Measurements from ENCODE around the gene SYCP2. TPM values are rescaled to one million over a fixed set of nuclear protein-coding genes. Genes with fewer than 3 reads are reported as not detected.

Gene SYCP2
- total and polyA plus RNA-seq, 2 of the 8 experiments (the other 6 are each of a cell fraction or from before 2014, with no cell fraction given), result 0.02 to 0.50 TPM

DNA sequence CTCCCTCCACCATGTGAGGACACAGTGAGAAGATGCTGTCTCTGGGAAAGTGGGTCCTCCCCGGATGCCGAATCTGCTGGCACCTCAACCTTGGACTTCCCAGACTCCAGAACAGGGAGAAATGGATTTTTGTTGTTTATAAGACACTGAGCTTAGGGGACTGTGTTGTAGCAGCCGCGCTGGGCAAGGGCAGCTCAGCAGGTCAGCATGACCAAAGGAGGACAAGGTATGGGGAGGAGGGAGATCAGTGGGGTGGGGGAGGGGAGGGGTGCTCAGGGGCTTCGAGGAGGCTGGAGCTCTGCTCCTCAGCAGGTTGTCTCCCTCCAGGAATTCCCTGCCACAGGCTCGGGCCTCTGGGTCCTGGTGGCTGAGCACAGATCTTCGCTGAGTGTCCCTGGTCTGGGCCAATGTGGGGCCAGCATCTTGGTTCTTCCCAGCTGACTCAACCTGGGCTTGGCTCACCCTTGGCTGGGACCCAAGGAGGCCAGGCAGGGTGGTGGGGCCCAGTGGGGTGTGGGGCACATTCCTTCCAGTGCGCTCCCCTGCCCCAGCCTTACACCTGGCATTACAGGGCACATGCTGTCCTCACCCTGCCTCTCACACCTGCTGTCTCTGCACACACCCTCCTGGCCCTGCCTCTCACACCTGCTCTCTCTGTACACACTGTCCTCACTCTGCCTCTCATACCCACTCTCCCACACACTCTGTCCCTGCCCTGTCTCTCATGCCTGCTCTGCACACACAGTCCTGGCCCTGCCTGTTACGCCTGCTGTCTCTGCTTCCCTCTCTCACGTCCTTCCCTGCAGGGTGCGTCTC lies 107.3 kb downstream of the SYCP2 start (continued):
- no peak for TF ChIP-seq POU5F1 (IDR thresholded peaks at IDR 0.05; ENCODE audit: low read depth, low read length)
- no peak for TF ChIP-seq GABPA (IDR thresholded peaks at IDR 0.05; ENCODE audit: borderline replicate concordance, insufficient read depth, low read length)
- TF ChIP-seq CREB1 (IDR thresholded peaks at IDR 0.05), result no peak
- TF ChIP-seq MAFK (IDR thresholded peaks at IDR 0.05; ENCODE audit: low read depth, low read length), result no peak
- TF ChIP-seq, protein P1, sequence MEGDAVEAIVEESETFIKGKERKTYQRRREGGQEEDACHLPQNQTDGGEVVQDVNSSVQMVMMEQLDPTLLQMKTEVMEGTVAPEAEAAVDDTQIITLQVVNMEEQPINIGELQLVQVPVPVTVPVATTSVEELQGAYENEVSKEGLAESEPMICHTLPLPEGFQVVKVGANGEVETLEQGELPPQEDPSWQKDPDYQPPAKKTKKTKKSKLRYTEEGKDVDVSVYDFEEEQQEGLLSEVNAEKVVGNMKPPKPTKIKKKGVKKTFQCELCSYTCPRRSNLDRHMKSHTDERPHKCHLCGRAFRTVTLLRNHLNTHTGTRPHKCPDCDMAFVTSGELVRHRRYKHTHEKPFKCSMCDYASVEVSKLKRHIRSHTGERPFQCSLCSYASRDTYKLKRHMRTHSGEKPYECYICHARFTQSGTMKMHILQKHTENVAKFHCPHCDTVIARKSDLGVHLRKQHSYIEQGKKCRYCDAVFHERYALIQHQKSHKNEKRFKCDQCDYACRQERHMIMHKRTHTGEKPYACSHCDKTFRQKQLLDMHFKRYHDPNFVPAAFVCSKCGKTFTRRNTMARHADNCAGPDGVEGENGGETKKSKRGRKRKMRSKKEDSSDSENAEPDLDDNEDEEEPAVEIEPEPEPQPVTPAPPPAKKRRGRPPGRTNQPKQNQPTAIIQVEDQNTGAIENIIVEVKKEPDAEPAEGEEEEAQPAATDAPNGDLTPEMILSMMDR (IDR thresholded peaks at IDR 0.05; ENCODE audit: control extremely low read depth in 1 of 3, insufficient read depth in 1 of 3, low read depth in 1 of 3, low read length in 3 of 3), result no peak
- TF ChIP-seq, protein P2, sequence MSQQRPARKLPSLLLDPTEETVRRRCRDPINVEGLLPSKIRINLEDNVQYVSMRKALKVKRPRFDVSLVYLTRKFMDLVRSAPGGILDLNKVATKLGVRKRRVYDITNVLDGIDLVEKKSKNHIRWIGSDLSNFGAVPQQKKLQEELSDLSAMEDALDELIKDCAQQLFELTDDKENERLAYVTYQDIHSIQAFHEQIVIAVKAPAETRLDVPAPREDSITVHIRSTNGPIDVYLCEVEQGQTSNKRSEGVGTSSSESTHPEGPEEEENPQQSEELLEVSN (IDR thresholded peaks at IDR 0.05), result no peak

Data from H1 (cell line).